DOHH2 (cell line): ENCODE results near the gene MAPRE3.

Source experiments
- H3F3A ChIP-seq: fragments of 200-600 bp; sonication (generic), shearing (Covaris generic); 2 replicates; pipeline ENCODE4 v1.6.0; 2016; ENCODE audit warnings: antibody characterized with exemption, mild to moderate bottlenecking; ENCODE audit not compliant: control insufficient read depth, insufficient read depth
- H3K27ac ChIP-seq: fragments of 200-600 bp; sonication (generic); 2 replicates; pipeline ENCODE4 v1.5.1; 2014; ENCODE audit warnings: low read depth, mild to moderate bottlenecking, low read length, moderate library complexity
- H3K27me3 ChIP-seq: fragments of 200-600 bp; sonication (generic); 2 replicates; pipeline ENCODE4 v1.6.1; 2014; ENCODE audit warnings: mild to moderate bottlenecking, low read length, mixed read lengths; ENCODE audit not compliant: control insufficient read depth
- H3K36me3 ChIP-seq: fragments of 200-600 bp; sonication (generic); 2 replicates; pipeline ENCODE4 v1.6.1; 2014; ENCODE audit warnings: mild to moderate bottlenecking, low read length, moderate library complexity, mixed read lengths; ENCODE audit not compliant: control insufficient read depth
- H3K4me1 ChIP-seq: fragments of 200-600 bp; sonication (generic); 2 replicates; pipeline ENCODE4 v1.6.1; 2014; ENCODE audit warnings: mild to moderate bottlenecking, low read length, mixed read lengths; ENCODE audit not compliant: control insufficient read depth
- H3K4me2 ChIP-seq: fragments of 200-600 bp; sonication (generic); 2 replicates; pipeline ENCODE4 v1.6.0; 2014; ENCODE audit warnings: mild to moderate bottlenecking, low read length, moderate library complexity
- H3K4me3 ChIP-seq: fragments of 200-600 bp; sonication (generic); 2 replicates; pipeline ENCODE4 v1.5.1; 2014; ENCODE audit warnings: mild to moderate bottlenecking, low read length, mixed read lengths
- H3K79me2 ChIP-seq: fragments of 200-600 bp; sonication (generic); 2 replicates; pipeline ENCODE4 v1.6.1; 2014; ENCODE audit warnings: mild to moderate bottlenecking, low read length, mixed read lengths; ENCODE audit not compliant: control insufficient read depth
- H3K9me2 ChIP-seq: fragments of 200-600 bp; sonication (generic); replicated peaks from 2 replicates; pipeline ENCODE4 v1.6.1; 2014; ENCODE audit warnings: mild to moderate bottlenecking, low read length, mixed read lengths; ENCODE audit not compliant: control insufficient read depth
- H3K9me3 ChIP-seq: fragments of 200-600 bp; sonication (generic); 2 replicates; pipeline ENCODE4 v1.6.1; 2014; ENCODE audit warnings: antibody characterized with exemption, low read length, mixed read lengths; ENCODE audit not compliant: control insufficient read depth, insufficient read depth
- H4K20me1 ChIP-seq: fragments of 200-600 bp; sonication (generic); 2 replicates; pipeline ENCODE4 v1.6.0; 2014; ENCODE audit warnings: low read depth, mild to moderate bottlenecking, antibody characterized with exemption, low read length, moderate library complexity; ENCODE audit not compliant: control insufficient read depth, insufficient read depth
- CTCF ChIP-seq: fragments of 200-600 bp; sonication (generic); IDR thresholded peaks from one replicate; pipeline ENCODE4 v1.5.1; 2014; ENCODE audit warnings: antibody characterized with exemption, mild to moderate bottlenecking, low read depth, low read length; ENCODE audit not compliant: poor library complexity, severe bottlenecking
- EZH2phosphoT487 ChIP-seq: fragments of 200-600 bp; sonication (generic); IDR thresholded peaks from 2 replicates; pipeline ENCODE4 v1.6.1; 2017; ENCODE audit warnings: borderline replicate concordance, mild to moderate bottlenecking, antibody characterized with exemption, low read length, moderate library complexity, mixed read lengths

The MAPRE3 gene

GRCh38 chr2:27053321-27053720, 82.9 kb downstream of the MAPRE3 start:
- Histone ChIP-seq H3K36me3 (peaks cover 35% of the 10 kb centered on the region), H3K27me3 (no peaks in the 10 kb centered on the region), H3K27ac (no peak overlapping the region), H3K9me2 (no peaks in the 10 kb centered on the region), H3K4me2 (no peak overlapping the region), H3K9me3 (no peaks in the 10 kb centered on the region), H3K4me3 (no peak overlapping the region), H3K79me2 (peaks cover 4% of the 10 kb centered on the region), H3K4me1 (peaks cover 16% of the 10 kb centered on the region), H3F3A (peaks cover 2% of the 10 kb centered on the region; the same call in 1 of the 2 replicates), H4K20me1 (no peaks in the 10 kb centered on the region)
- TF ChIP-seq EZH2phosphoT487 (no peak), CTCF (no peak)

- Histone ChIP-seq H3K4me2 (no peak overlapping the region), H3K36me3 (peaks cover 35% of the 10 kb centered on the region), H3K27ac (no peak overlapping the region), H3K9me3 (no peaks in the 10 kb centered on the region), H3K4me3 (no peak overlapping the region), H3K79me2 (peaks cover 4% of the 10 kb centered on the region), H3K4me1 (peaks cover 16% of the 10 kb centered on the region), H3K27me3 (no peaks in the 10 kb centered on the region), H4K20me1 (no peaks in the 10 kb centered on the region), H3K9me2 (no peaks in the 10 kb centered on the region), H3F3A (peaks cover 2% of the 10 kb centered on the region; the same call in 1 of the 2 replicates)
- TF ChIP-seq EZH2phosphoT487: no peak
- no peak for TF ChIP-seq CTCF
Measured at GRCh38 chr2:27053776-27054175, 83.3 kb downstream of the MAPRE3 start.

GRCh38 chr2:27054721-27055120, 84.3 kb downstream of the MAPRE3 start:
- Histone ChIP-seq H4K20me1 (no peaks in the 10 kb centered on the region), H3K79me2 (peaks cover 4% of the 10 kb centered on the region), H3K27me3 (no peaks in the 10 kb centered on the region), H3K27ac (no peak overlapping the region), H3K4me1 (peaks cover 10% of the 10 kb centered on the region), H3F3A (peaks cover 2% of the 10 kb centered on the region; the same call in 1 of the 2 replicates), H3K9me3 (no peaks in the 10 kb centered on the region), H3K36me3 (peaks cover 42% of the 10 kb centered on the region), H3K9me2 (no peaks in the 10 kb centered on the region), H3K4me3 (no peak overlapping the region), H3K4me2 (no peak overlapping the region)
- TF ChIP-seq EZH2phosphoT487 (no peak), CTCF (no peak)

- H3F3A ChIP-seq: no peaks in the 10 kb centered on the region
- H3K27ac ChIP-seq: no peak overlapping the region
- H3K27me3 ChIP-seq: no peaks in the 10 kb centered on the region
- H3K4me2 ChIP-seq: no peak overlapping the region
- no peaks in the 10 kb centered on the region for H3K9me2 ChIP-seq
- TF ChIP-seq CTCF: no peak
- peaks cover 7% of the 10 kb centered on the region for H3K4me1 ChIP-seq
- H3K36me3 ChIP-seq: peaks cover 42% of the 10 kb centered on the region
- peaks cover 2% of the 10 kb centered on the region for H3K79me2 ChIP-seq
- H3K9me3 ChIP-seq: no peaks in the 10 kb centered on the region
- no peaks in the 10 kb centered on the region for H4K20me1 ChIP-seq
- H3K4me3 ChIP-seq: no peak overlapping the region
Measured at GRCh38 chr2:27057184-27057583, 86.7 kb downstream of the MAPRE3 start.
